Keratinocyte (primary cell): ENCODE data around the gene DYNC1I1.

Experiments used
- EZH2 ChIP-seq: IDR thresholded peaks from one replicate; pipeline ENCODE4 v1.6.1; 2012; ENCODE audit warnings: inconsistent platforms, mild to moderate bottlenecking, low read length, moderate library complexity
- TF ChIP-seq, protein P1 (sequence below), 3 experiments: IDR thresholded peaks in 1 of 3; conservative IDR thresholded peaks in 1 of 3; optimal IDR thresholded peaks in 1 of 3; 2 replicates in 2 of 3; 3 replicates in 1 of 3; pipeline versions ENCODE3 to v1.5.1; 2011; ENCODE audit warnings: low read length in 3 of 3, mild to moderate bottlenecking in 3 of 3, moderate library complexity in 2 of 3, control low read depth in 1 of 3, inconsistent platforms in 1 of 3; ENCODE audit not compliant: insufficient read depth in 2 of 3; ENCODE audit errors: extremely low read depth in 1 of 3

DNA sequence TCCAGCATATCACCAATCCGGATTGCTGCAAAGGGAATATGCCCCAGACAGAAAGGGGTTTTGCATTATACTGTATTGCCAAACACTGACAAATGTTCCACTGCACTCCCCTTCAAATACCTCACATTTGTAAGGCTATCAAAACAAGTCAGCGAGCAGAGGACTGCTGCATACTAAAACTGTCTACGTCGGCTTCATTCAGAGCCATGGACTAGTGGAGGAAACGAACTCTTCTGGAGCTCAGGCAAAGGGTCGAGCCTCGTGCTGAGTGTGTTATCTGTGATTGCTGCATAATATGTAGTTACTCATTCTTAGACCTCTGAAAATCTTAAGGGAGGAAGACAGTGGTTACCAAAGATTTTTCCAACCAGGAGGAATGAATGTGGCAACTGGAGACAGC, 200.2 kb downstream of the DYNC1I1 start:
- TF ChIP-seq, protein P1, sequence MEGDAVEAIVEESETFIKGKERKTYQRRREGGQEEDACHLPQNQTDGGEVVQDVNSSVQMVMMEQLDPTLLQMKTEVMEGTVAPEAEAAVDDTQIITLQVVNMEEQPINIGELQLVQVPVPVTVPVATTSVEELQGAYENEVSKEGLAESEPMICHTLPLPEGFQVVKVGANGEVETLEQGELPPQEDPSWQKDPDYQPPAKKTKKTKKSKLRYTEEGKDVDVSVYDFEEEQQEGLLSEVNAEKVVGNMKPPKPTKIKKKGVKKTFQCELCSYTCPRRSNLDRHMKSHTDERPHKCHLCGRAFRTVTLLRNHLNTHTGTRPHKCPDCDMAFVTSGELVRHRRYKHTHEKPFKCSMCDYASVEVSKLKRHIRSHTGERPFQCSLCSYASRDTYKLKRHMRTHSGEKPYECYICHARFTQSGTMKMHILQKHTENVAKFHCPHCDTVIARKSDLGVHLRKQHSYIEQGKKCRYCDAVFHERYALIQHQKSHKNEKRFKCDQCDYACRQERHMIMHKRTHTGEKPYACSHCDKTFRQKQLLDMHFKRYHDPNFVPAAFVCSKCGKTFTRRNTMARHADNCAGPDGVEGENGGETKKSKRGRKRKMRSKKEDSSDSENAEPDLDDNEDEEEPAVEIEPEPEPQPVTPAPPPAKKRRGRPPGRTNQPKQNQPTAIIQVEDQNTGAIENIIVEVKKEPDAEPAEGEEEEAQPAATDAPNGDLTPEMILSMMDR (optimal IDR thresholded peaks at IDR 0.05 in 1 of 3, IDR thresholded peaks at IDR 0.05 in 1 of 3, conservative IDR thresholded peaks at IDR 0.05 in 1 of 3; ENCODE audit: extremely low read depth in 1 of 3, insufficient read depth in 2 of 3, low read length in 3 of 3), result no peak
- no peak for TF ChIP-seq EZH2
